K562 (cell line): Measurements from ENCODE around the gene CSNK1G1. TPM values are rescaled to one million over a fixed set of nuclear protein-coding genes. Genes with fewer than 3 reads are reported as not detected.

Experiments used
- ATAC-seq: fragments of 200-7000 bp; cut with Tn5 transposase; 3 replicates; pipeline ENCODE4 v1.9.1; 2020; ENCODE audit warnings: moderate library complexity
- BruUV-seq: library from RNA; stranded (reverse); fragments of 400-500 nt; replicated peaks from 2 replicates; lab custom pipeline; 2021; lab: Mats Ljungman, UMichigan
- CTCF ChIA-PET: fragments of 300-600 bp; formaldehyde crosslinking; extraction: SDS; loops from one replicate; lab custom pipeline; 2021; ENCODE audit warnings: low intra/inter-chr PET ratio; lab: Yijun Ruan, JAX
- POLR2A ChIA-PET: fragments of 300-600, 350-650 bp; sonication (Branson Sonifier 250); formaldehyde crosslinking; extraction: SDS; loops from one replicate; lab custom pipeline; 2021; ENCODE audit warnings: antibody characterized with exemption, inconsistent platforms; lab: Yijun Ruan, JAX
- DNase-seq, 4 experiments: peaks; one replicate each; pipeline versions ENCODE4 v3.0.0 to v3.0.0-alpha.2; 2011 to 2018; ENCODE audit warnings: low spot score in 3 of 4, mixed read lengths in 3 of 4; ENCODE audit errors: extremely low read depth in 1 of 4
- FAIRE-seq: peaks from 2 replicates; lab custom pipeline; 2011; peaks lifted over from hg19 to GRCh38; lab: Jason Lieb, UNC
- H2AFZ ChIP-seq: 2 replicates; pipeline ENCODE4 v1.6.0; 2011; ENCODE audit warnings: low read depth, low read length, control low read depth, inconsistent platforms
- H3K27ac ChIP-seq: fragments of 200-600 bp; 3 replicates; pipeline ENCODE4 v1.8.0; 2011; ENCODE audit warnings: low read depth, mild to moderate bottlenecking, control low read depth, inconsistent platforms, low read length, moderate library complexity, mixed read lengths; ENCODE audit errors: extremely low read depth
- H3K27me3 ChIP-seq, 2 experiments: fragments of 300-600 bp in 1 of 2; 2 replicates in 1 of 2; 3 replicates in 1 of 2; pipeline versions ENCODE4 v1.6.0 to v1.8.0; 2011; ENCODE audit warnings: inconsistent platforms in 2 of 2, low read length in 2 of 2, mild to moderate bottlenecking in 1 of 2, mixed read lengths in 1 of 2, moderate library complexity in 1 of 2; ENCODE audit not compliant: control insufficient read depth in 2 of 2, insufficient read depth in 2 of 2
- H3K36me3 ChIP-seq: fragments of 300-600 bp; 3 replicates; pipeline ENCODE4 v1.8.0; 2011; ENCODE audit warnings: mild to moderate bottlenecking, low read length, inconsistent platforms; ENCODE audit not compliant: control insufficient read depth, insufficient read depth
- H3K4me1 ChIP-seq, 2 experiments: fragments of 200-600 bp in 1 of 2; replicated peaks in 1 of 2; 2 replicates in 1 of 2; 3 replicates in 1 of 2; pipeline versions ENCODE4 v1.5.1 to v1.8.0; 2011; ENCODE audit warnings: inconsistent platforms in 2 of 2, low read length in 2 of 2, mild to moderate bottlenecking in 1 of 2, mixed read lengths in 1 of 2, moderate library complexity in 1 of 2; ENCODE audit not compliant: control insufficient read depth in 2 of 2, insufficient read depth in 2 of 2
- H3K4me2 ChIP-seq: 2 replicates; pipeline ENCODE4 v1.6.1; 2011; ENCODE audit warnings: low read length, control low read depth, inconsistent platforms, mixed read lengths; ENCODE audit not compliant: insufficient read depth
- H3K4me3 ChIP-seq: fragments of 200-600 bp; sonication (generic), shearing (Covaris generic); 2 replicates; pipeline ENCODE4 v1.5.1; 2016; ENCODE audit warnings: control low read depth, inconsistent platforms
- H3K79me2 ChIP-seq: fragments of 200-600 bp; 3 replicates; pipeline ENCODE4 v1.8.0; 2011; ENCODE audit warnings: low read length, inconsistent platforms; ENCODE audit not compliant: control insufficient read depth, insufficient read depth
- H3K9ac ChIP-seq, 2 experiments: 2 replicates each; pipeline versions ENCODE4 v1.6.0 to v1.6.1; 2011; ENCODE audit warnings: low read depth in 2 of 2, low read length in 2 of 2, control low read depth in 1 of 2, inconsistent platforms in 1 of 2, mild to moderate bottlenecking in 1 of 2, mixed read lengths in 1 of 2; ENCODE audit not compliant: insufficient read depth in 1 of 2
- H3K9me1 ChIP-seq: one replicate; pipeline ENCODE4 v1.6.0; 2011; ENCODE audit warnings: inconsistent platforms, mild to moderate bottlenecking, low read length, moderate library complexity; ENCODE audit not compliant: control insufficient read depth, insufficient read depth
- H3K9me3 ChIP-seq: replicated peaks from 2 replicates; pipeline ENCODE4 v1.5.1; 2011; ENCODE audit warnings: low read depth, low read length, inconsistent platforms; ENCODE audit not compliant: control insufficient read depth, insufficient read depth
- H4K20me1 ChIP-seq: replicated peaks from 2 replicates; pipeline ENCODE4 v1.6.1; 2011; ENCODE audit warnings: low read length, inconsistent platforms, mixed read lengths; ENCODE audit not compliant: control insufficient read depth, insufficient read depth
- MTA2 ChIP-seq: fragments of 450-650 bp; IDR thresholded peaks from 2 replicates; pipeline ENCODE4 v1.6.1; 2016; ENCODE audit warnings: low read depth
- NFYB ChIP-seq: IDR thresholded peaks from 2 replicates; pipeline ENCODE4 v1.6.1; 2011; ENCODE audit warnings: mild to moderate bottlenecking, moderate library complexity; ENCODE audit not compliant: insufficient read length; ENCODE audit errors: extremely low read depth
- WGBS: fragments of 100-300 bp; shearing (Covaris generic); methylation state at CpG from one replicate; pipeline ENCODE4 v1.1.6; 2016; ENCODE audit warnings: low coverage, mixed read lengths; ENCODE audit not compliant: insufficient coverage; ENCODE audit errors: missing lambda C conversion rate; 5-methylcytosine and 5-hydroxymethylcytosine counted together
- in situ Hi-C: fragments of 300-500 bp; cut with MboI; formaldehyde crosslinking; loops from 4 replicates; pipeline ENCODE4 v1.15.0; 2018; ENCODE audit warnings: inconsistent platforms, mixed read lengths
- intact Hi-C: fragments of 100-400 bp; cut with micrococcal nuclease; formaldehyde crosslinking; loops from 2 replicates; pipeline ENCODE4 v1.14.2; 2022
- polyA plus RNA-seq, 8 experiments: library from polyadenylated mRNA; depleted of rRNA in 4 of 8; stranded (reverse) in 5 of 8; unstranded in 3 of 8; fragments of >200 nt; fragmentation: Nextera tagmentation in 2 of 8; fragmentation: Illumina TruSeq in 1 of 8; extraction: Ambion mirVana in 2 of 8; extraction: Trizol in 1 of 8; gene quantifications; 2 replicates each; pipeline versions ENCODE4 v1.2.1 to v1.2.3, GENCODE V29; 2011 to 2014; ENCODE audit warnings: inconsistent platforms in 1 of 8, missing spikeins in 1 of 8
- total RNA-seq, 7 experiments: library from RNA; depleted of rRNA in 6 of 7; stranded (reverse); fragments of >200 nt in 6 of 7; fragmentation: Illumina TruSeq in 2 of 7; extraction: Trizol in 2 of 7; gene quantifications; 2 replicates each; pipeline versions ENCODE4 v1.2.1 to v1.2.3, GENCODE V29; 2011 to 2021; ENCODE audit warnings: low replicate concordance in 1 of 7
- TF ChIP-seq, protein P1 (sequence below): fragments of 250-450 bp; sonication (Bioruptor Pico); IDR thresholded peaks from 2 replicates; pipeline ENCODE4 v1.9.0; 2021; ENCODE audit warnings: mild to moderate bottlenecking

Gene CSNK1G1
- total and polyA plus RNA-seq, 9 of the 15 experiments (the other 6 are each of a cell fraction or from before 2014, with no cell fraction given): 4.5 to 18.5 (median 9.5) TPM

DNA sequence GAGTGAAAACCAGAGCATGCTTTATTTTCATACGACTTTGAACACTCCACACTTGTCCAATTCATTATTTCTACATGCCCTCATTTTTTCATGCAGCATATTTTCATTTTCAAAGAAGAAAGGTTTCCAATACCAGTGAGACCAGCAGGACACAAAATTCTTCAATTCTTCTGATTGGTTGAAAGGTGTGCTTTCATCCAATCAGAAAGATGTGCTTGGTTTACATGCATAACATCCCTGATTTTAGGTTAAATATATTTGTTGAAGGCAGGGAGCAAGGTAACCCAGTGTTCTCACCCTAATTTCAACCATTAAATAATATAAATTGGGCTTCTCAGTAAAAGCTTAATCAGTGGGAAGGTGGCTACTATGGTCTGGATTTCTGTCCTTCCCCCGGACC lies 145.6 kb downstream of the CSNK1G1 start:
- FAIRE-seq: no peak
- Histone ChIP-seq H4K20me1 (no peaks in the 10 kb centered on the region), H3K36me3 (peaks cover 32% of the 10 kb centered on the region; the same call in 1 of the 3 replicates)
- intact Hi-C loops: no loop called here
- no TSS peak for BruUV-seq
- in situ Hi-C loops: loop anchor here (25.0 kb wide), 1 partner anchor 452 kb away; no protein-coding TSS in a partner anchor
- TF ChIP-seq NFYB (peak; percentile 23), MTA2 (no peak)
- TF ChIP-seq, protein P1, sequence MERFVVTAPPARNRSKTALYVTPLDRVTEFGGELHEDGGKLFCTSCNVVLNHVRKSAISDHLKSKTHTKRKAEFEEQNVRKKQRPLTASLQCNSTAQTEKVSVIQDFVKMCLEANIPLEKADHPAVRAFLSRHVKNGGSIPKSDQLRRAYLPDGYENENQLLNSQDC: no peak
- TF ChIP-seq, all 486 proteins: peak for 1
- H3K9ac ChIP-seq: no peak overlapping the region
- no peak overlapping the region for H3K4me2 ChIP-seq
- no peaks in the 10 kb centered on the region for H3K27me3 ChIP-seq
- DNase-seq (no peak), ATAC-seq (no peak)
- WGBS: 0% methylated on average over 1 of the region's 2 CpGs
- CTCF ChIA-PET: interaction anchor here (0.7 to 2.6 kb wide), 5 partner anchors 146 to 532 kb away, joined by 3 to 22 read pairs (median 4); partner anchors contain the start of gene CSNK1G1
- H3K79me2 ChIP-seq: no peaks in the 10 kb centered on the region; the same call in 2 of the 3 replicates
- no peak overlapping the region for H3K4me3 ChIP-seq
- no peaks in the 10 kb centered on the region for H3K9me3 ChIP-seq
- POLR2A ChIA-PET: interaction anchor here (0.6 kb wide), 1 partner anchor 250 kb away, joined by 4 read pairs; the partner anchor contains the start of gene ZNF609
- H2AFZ ChIP-seq: no peak overlapping the region
- H3K27ac ChIP-seq: no peak overlapping the region
- no peaks in the 10 kb centered on the region for H3K9me1 ChIP-seq
- H3K4me1 ChIP-seq: peaks cover 2 to 4% of the 10 kb centered on the region in 2 experiments; a peak in 2 of 5 replicates
